ENCODE measurements around the gene PXK. TPM values are rescaled to one million over a fixed set of nuclear protein-coding genes. Genes with fewer than 3 reads are reported as not detected.

PXK gene
- total RNA-seq, 1 experiment from 2014 or later = 353 TPM

DNA sequence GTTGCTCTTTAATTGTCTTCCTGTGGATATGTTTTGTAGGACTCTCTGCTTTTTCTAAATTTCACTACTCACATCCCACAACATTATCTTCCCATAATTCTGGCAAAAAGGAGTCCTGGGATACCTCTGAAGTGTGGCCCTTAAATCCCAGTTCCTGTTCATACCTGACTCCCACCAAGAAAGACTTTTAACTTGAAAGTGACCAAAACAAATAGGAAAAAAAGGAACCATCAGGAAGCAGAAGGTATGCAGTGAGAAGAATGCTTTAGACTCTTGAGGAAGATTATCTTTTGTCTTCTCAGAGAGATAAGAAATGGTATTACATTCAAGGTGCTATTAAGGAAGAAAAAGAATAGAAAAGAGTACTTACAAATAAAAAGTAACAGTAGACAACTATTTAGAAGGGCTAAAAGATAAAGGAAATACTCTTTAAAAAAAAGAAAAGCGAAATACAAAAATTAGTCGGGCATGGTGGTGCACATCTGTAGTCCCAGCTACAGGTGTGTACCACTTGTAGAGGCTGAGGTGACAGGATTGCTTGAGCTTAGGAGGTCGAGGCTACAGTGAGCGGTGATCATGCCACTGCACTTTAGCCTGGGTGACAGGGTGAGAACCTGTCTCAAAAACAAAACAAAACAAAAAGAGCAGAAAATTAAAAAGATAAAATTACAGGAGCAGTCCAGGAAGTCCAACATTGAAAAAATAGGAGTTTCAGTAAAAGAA lies 46.8 kb downstream of the PXK start:
- H3K4me2 ChIP-seq (ENCODE audit: low read depth, low read length, poor library complexity, severe bottlenecking) = no peak overlapping the region
- H3K36me3 ChIP-seq (ENCODE audit: insufficient read depth, low read length) = peaks cover 26% of the 10 kb centered on the region; the same call in 1 of the 2 replicates
- no peak for DNase-seq
- H3K27ac ChIP-seq (ENCODE audit: low read length) = peak overlapping the region; percentile 40
- no peak overlapping the region for H3K4me3 ChIP-seq (ENCODE audit: low read length)
- peaks cover 81% of the 10 kb centered on the region for H3K79me2 ChIP-seq (ENCODE audit: low read length)
- H3K9me2 ChIP-seq (replicated peaks; ENCODE audit: insufficient read depth, low read length) = no peaks in the 10 kb centered on the region
- H4K20me1 ChIP-seq (ENCODE audit: insufficient read depth, low read depth, low read length) = peaks cover 14% of the 10 kb centered on the region
- H3K9me3 ChIP-seq (ENCODE audit: low read length) = no peaks in the 10 kb centered on the region
- no peak overlapping the region for H2AFZ ChIP-seq (ENCODE audit: low read length)
- no peak overlapping the region for H3K9ac ChIP-seq (ENCODE audit: low read length)
- H3K4me1 ChIP-seq (ENCODE audit: low read length) = peaks cover 84% of the 10 kb centered on the region
- H3K27me3 ChIP-seq (ENCODE audit: low read length) = no peaks in the 10 kb centered on the region

DNA sequence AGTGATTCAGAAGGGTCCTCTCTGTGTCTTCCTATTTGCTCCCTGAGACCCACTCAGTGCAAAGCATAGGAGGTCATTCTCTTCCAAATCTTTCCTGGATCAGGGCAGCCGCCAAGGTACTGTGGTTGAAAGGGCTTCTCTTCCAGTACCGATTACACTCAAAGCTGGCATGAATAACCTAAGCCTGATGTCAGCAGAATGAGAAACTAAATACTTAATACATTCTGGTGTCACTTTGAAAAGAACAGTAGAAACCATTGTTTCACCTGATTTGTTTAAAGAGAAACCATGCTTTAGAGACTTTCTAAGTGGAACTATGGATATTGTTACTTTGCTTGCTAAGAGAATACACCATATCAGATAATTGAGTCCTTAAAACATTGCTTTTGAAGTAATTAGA lies 50.8 kb downstream of the PXK start:
- Histone ChIP-seq H3K9ac (ENCODE audit: low read length) (peak overlapping the region; percentile 20), H3K79me2 (ENCODE audit: low read length) (peaks cover 87% of the 10 kb centered on the region), H4K20me1 (ENCODE audit: insufficient read depth, low read depth, low read length) (peaks cover 27% of the 10 kb centered on the region), H2AFZ (ENCODE audit: low read length) (no peak overlapping the region), H3K4me2 (ENCODE audit: low read depth, low read length, poor library complexity, severe bottlenecking) (peak overlapping the region; percentile 67), H3K9me3 (ENCODE audit: low read length) (no peaks in the 10 kb centered on the region), H3K27me3 (ENCODE audit: low read length) (no peaks in the 10 kb centered on the region), H3K9me2 (replicated peaks; ENCODE audit: insufficient read depth, low read length) (no peaks in the 10 kb centered on the region), H3K4me1 (ENCODE audit: low read length) (peaks cover 96% of the 10 kb centered on the region), H3K36me3 (ENCODE audit: insufficient read depth, low read length) (peaks cover 32% of the 10 kb centered on the region), H3K27ac (ENCODE audit: low read length) (peak overlapping the region; percentile 95), H3K4me3 (ENCODE audit: low read length) (peak overlapping the region; percentile 46; the same call in 1 of the 2 replicates)
- no peak for DNase-seq

DNA sequence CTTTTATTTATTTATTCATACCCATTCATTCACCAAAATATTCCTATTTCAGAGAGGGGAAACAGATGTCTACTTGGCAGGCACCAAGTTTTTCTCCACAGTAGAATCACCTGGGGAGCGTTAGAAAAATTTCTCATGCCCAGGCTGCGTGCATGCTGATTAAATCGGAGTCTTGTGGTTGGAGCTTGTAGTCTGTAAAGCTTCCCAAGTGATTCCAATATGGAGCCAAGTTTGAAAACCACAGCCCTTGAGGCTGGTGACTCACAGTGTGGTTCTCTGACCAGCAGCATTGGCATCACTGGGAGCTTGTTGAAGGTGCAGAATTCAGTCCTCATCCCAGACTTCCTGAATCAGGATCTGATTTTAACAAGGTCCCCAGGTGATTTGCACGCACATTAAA lies 51.2 kb downstream of the PXK start:
- peaks cover 87% of the 10 kb centered on the region for H3K79me2 ChIP-seq (ENCODE audit: low read length)
- H3K9me2 ChIP-seq (replicated peaks; ENCODE audit: insufficient read depth, low read length) = no peaks in the 10 kb centered on the region
- H3K4me3 ChIP-seq (ENCODE audit: low read length) = peak overlapping the region; percentile 46; the same call in 1 of the 2 replicates
- H3K4me1 ChIP-seq (ENCODE audit: low read length) = peaks cover 100% of the 10 kb centered on the region
- H3K9me3 ChIP-seq (ENCODE audit: low read length) = no peaks in the 10 kb centered on the region
- H2AFZ ChIP-seq (ENCODE audit: low read length) = no peak overlapping the region
- peaks cover 27% of the 10 kb centered on the region for H4K20me1 ChIP-seq (ENCODE audit: insufficient read depth, low read depth, low read length)
- peak overlapping the region; percentile 53 for H3K9ac ChIP-seq (ENCODE audit: low read length)
- no peak for DNase-seq
- H3K27me3 ChIP-seq (ENCODE audit: low read length) = no peaks in the 10 kb centered on the region
- peak overlapping the region; percentile 95 for H3K27ac ChIP-seq (ENCODE audit: low read length)
- peak overlapping the region; percentile 67 for H3K4me2 ChIP-seq (ENCODE audit: low read depth, low read length, poor library complexity, severe bottlenecking)
- peaks cover 32% of the 10 kb centered on the region for H3K36me3 ChIP-seq (ENCODE audit: insufficient read depth, low read length)

DNA sequence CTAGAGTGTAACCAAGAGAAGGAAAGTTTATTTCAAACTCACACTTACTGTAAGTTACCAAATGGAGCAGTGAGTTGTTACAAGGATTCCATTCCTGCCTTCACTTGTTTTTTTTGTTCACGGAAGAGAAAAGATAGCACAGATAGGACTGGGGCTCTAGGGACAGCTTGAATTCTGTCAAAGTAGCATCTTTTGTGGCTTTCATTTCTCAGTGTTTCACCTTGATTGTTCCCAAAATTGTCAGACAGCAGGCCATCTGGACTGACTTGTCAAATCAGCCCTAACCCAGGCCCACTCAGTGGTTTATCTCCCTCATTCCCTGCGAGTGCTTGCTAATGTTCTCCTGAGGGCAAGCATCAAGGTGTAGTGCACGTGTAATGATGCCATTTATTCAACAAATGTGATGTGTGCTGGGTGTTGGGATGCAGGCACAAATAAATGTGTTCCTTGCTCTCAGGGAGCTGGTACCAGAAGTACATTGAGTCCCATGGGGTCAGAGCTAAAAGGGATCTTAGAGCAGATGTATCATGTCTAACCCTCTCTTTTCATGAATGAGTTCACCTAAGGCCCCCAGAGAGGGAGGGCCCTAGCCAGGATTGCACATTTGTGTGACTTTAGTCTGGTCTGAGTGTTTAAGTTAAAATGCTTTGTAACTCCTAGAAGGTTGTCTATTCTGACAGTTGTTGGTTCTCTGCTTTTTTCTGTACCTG lies 51.8 kb downstream of the PXK start:
- Histone ChIP-seq H3K9me3 (ENCODE audit: low read length) (no peaks in the 10 kb centered on the region), H3K4me3 (ENCODE audit: low read length) (peak overlapping the region; percentile 46; the same call in 1 of the 2 replicates), H3K27ac (ENCODE audit: low read length) (peak overlapping the region; percentile 95), H3K9ac (ENCODE audit: low read length) (peak overlapping the region; percentile 53), H3K4me2 (ENCODE audit: low read depth, low read length, poor library complexity, severe bottlenecking) (peak overlapping the region; percentile 67), H3K79me2 (ENCODE audit: low read length) (peaks cover 87% of the 10 kb centered on the region), H4K20me1 (ENCODE audit: insufficient read depth, low read depth, low read length) (peaks cover 27% of the 10 kb centered on the region), H3K36me3 (ENCODE audit: insufficient read depth, low read length) (peaks cover 31% of the 10 kb centered on the region), H2AFZ (ENCODE audit: low read length) (no peak overlapping the region), H3K4me1 (ENCODE audit: low read length) (peaks cover 100% of the 10 kb centered on the region), H3K27me3 (ENCODE audit: low read length) (no peaks in the 10 kb centered on the region), H3K9me2 (replicated peaks; ENCODE audit: insufficient read depth, low read length) (no peaks in the 10 kb centered on the region)
- peak; percentile 88 for DNase-seq

DNA sequence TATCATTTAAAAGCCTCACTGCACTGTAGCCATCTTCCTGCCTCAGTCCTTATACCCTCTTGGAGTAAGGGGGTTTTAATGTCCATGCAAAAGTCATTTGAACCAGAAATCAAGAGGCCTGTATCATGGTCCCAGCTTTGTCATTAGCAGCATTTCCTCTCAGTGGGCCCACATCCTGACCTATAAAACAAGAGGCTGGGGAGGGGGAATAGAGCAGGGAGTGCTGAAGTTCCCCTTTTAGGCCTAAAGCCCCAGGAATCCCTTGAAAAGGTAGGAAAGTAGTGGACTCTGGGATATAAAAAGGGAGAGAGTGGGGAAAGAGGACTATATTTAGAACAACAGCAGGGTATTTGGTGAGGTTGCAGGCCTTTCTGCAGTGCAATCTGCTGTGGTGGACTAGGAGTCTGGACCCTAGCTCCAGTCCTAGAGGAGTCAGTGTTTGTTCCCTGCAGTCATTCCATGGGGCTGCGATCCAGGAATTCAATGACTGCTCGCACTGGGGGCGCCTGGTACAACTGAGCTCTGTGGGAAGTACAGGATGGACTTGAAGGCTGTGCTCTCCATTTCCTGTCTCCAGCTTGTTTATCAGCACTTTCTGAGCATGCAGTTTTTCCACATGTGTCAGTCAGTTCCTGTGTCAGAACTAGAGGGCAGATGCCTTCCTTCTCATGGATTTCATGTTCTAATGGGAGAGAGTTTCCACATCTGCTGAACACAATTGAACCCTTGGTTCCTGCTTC lies 54.1 kb downstream of the PXK start:
- H3K9ac ChIP-seq (ENCODE audit: low read length) = peak overlapping the region; percentile 42
- H3K9me2 ChIP-seq (replicated peaks; ENCODE audit: insufficient read depth, low read length) = no peaks in the 10 kb centered on the region
- H3K79me2 ChIP-seq (ENCODE audit: low read length) = peaks cover 89% of the 10 kb centered on the region
- peaks cover 27% of the 10 kb centered on the region for H4K20me1 ChIP-seq (ENCODE audit: insufficient read depth, low read depth, low read length)
- H3K27ac ChIP-seq (ENCODE audit: low read length) = peak overlapping the region; percentile 95
- H3K9me3 ChIP-seq (ENCODE audit: low read length) = no peaks in the 10 kb centered on the region
- H2AFZ ChIP-seq (ENCODE audit: low read length) = no peak overlapping the region
- no peak for DNase-seq
- H3K27me3 ChIP-seq (ENCODE audit: low read length) = no peaks in the 10 kb centered on the region
- H3K4me2 ChIP-seq (ENCODE audit: low read depth, low read length, poor library complexity, severe bottlenecking) = peak overlapping the region; percentile 56
- peaks cover 42% of the 10 kb centered on the region for H3K36me3 ChIP-seq (ENCODE audit: insufficient read depth, low read length)
- peak overlapping the region; percentile 4; the same call in 1 of the 2 replicates for H3K4me3 ChIP-seq (ENCODE audit: low read length)
- peaks cover 97% of the 10 kb centered on the region for H3K4me1 ChIP-seq (ENCODE audit: low read length)

DNA sequence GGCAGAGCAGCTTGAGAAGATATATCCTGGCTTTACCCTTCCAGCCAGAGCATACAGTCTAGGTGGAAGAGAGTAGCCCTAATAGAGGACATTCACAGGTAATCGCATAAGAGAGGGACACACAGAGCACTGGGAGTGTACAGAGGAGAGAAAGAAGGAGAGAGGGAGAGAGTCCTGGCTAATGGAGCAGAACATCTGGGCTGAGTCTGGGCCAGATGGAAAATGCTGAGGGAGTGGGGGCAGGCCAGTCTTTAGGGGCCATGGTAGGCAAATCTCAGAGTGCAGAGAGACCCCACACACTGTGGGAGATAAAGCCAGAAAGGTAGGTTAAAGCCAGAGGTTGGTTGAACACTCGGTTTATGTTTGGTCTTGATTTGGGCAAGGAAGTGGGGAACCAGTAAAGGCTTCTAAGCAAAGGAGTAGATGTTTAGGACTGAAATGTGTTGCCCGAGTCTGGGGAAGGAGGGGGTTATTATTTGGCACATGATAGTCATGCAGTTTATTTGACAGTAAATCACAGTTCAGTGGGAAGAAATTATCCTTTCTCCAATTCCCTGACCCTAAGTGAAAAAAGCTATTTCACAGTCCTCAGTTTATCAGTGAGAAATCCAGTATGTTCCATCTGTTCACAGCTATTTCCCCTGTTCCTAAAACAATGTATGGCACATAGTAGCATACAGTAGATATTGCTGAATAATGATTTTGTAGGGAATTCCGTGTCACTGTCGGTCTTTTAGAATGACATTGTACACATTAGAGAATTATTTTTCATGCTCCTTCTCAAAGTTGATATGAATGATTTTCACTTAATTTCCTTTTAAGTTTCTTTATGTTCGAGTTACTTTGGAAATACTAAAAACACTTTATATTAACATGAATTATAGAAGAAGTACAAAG lies 55.2 kb downstream of the PXK start:
- Histone ChIP-seq H3K9ac (ENCODE audit: low read length) (peak overlapping the region; percentile 42), H3K36me3 (ENCODE audit: insufficient read depth, low read length) (peaks cover 41% of the 10 kb centered on the region), H2AFZ (ENCODE audit: low read length) (no peak overlapping the region), H3K4me3 (ENCODE audit: low read length) (peak overlapping the region; percentile 26; the same call in 1 of the 2 replicates), H3K27me3 (ENCODE audit: low read length) (no peaks in the 10 kb centered on the region), H3K27ac (ENCODE audit: low read length) (peak overlapping the region; percentile 95), H3K9me3 (ENCODE audit: low read length) (no peaks in the 10 kb centered on the region), H3K79me2 (ENCODE audit: low read length) (peaks cover 88% of the 10 kb centered on the region), H3K4me1 (ENCODE audit: low read length) (peaks cover 91% of the 10 kb centered on the region), H4K20me1 (ENCODE audit: insufficient read depth, low read depth, low read length) (peaks cover 27% of the 10 kb centered on the region), H3K9me2 (replicated peaks; ENCODE audit: insufficient read depth, low read length) (no peaks in the 10 kb centered on the region), H3K4me2 (ENCODE audit: low read depth, low read length, poor library complexity, severe bottlenecking) (peak overlapping the region; percentile 56)
- no peak for DNase-seq

DNA sequence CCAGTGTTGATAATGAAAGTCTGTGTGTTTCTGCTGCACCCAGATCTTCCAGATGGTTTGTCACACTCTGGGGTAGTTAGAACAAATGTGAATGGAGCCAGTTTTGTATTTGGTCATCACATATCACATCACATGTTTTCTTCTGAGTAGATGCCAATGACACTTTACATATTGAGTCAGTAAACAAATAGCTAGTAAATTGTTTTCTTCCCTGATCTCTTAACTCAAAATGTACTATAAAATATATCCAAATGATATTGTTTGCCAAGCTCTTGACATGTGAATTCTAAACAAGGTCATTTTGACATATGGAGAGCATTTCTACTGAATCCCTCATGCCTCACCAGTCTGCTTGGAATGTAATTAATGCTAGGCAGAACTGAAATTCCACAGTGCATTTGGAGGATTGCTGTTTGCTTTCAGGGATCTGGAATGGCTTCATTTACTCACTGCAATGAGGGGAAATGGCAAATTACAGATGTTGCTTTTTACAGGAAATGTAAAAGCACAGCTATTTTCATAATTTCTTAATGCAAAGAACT lies 55.9 kb downstream of the PXK start:
- Histone ChIP-seq H3K4me2 (ENCODE audit: low read depth, low read length, poor library complexity, severe bottlenecking) (peak overlapping the region; percentile 56), H3K4me3 (ENCODE audit: low read length) (peak overlapping the region; percentile 26; the same call in 1 of the 2 replicates), H3K27ac (ENCODE audit: low read length) (peak overlapping the region; percentile 95), H3K4me1 (ENCODE audit: low read length) (peaks cover 84% of the 10 kb centered on the region), H3K27me3 (ENCODE audit: low read length) (no peaks in the 10 kb centered on the region), H3K9ac (ENCODE audit: low read length) (peak overlapping the region; percentile 42; the same call in 1 of the 2 replicates), H4K20me1 (ENCODE audit: insufficient read depth, low read depth, low read length) (peaks cover 24% of the 10 kb centered on the region), H3K9me2 (replicated peaks; ENCODE audit: insufficient read depth, low read length) (no peaks in the 10 kb centered on the region), H2AFZ (ENCODE audit: low read length) (no peak overlapping the region), H3K9me3 (ENCODE audit: low read length) (no peaks in the 10 kb centered on the region), H3K79me2 (ENCODE audit: low read length) (peaks cover 87% of the 10 kb centered on the region), H3K36me3 (ENCODE audit: insufficient read depth, low read length) (peaks cover 44% of the 10 kb centered on the region)
- no peak for DNase-seq

All from Karpas-422 (cell line).